Ishikawa (cell line): Measurements from ENCODE around the gene PINK1.

ENCODE experiments used
- CEBPB ChIP-seq: IDR thresholded peaks from 2 replicates; pipeline ENCODE4 v1.6.1; 2012
- CREB1 ChIP-seq: IDR thresholded peaks from 2 replicates; pipeline ENCODE4 v1.6.1; 2012; ENCODE audit warnings: low read depth
- EGR1 ChIP-seq: IDR thresholded peaks from 2 replicates; pipeline ENCODE4 v1.6.1; 2012
- EP300 ChIP-seq: IDR thresholded peaks from 2 replicates; pipeline ENCODE4 v1.6.1; 2012; ENCODE audit warnings: borderline replicate concordance
- FOXM1 ChIP-seq: IDR thresholded peaks from 2 replicates; pipeline ENCODE4 v1.6.1; 2012; ENCODE audit warnings: low read depth, borderline replicate concordance
- MAX ChIP-seq: IDR thresholded peaks from 2 replicates; pipeline ENCODE4 v1.6.1; 2012
- NFIC ChIP-seq: IDR thresholded peaks from 2 replicates; pipeline ENCODE4 v1.6.1; 2012
- RAD21 ChIP-seq: IDR thresholded peaks from 2 replicates; pipeline ENCODE4 v1.6.1; 2012; ENCODE audit warnings: low read depth
- REST ChIP-seq: IDR thresholded peaks from 2 replicates; pipeline ENCODE4 v1.6.1; 2012; ENCODE audit warnings: low read depth, mild to moderate bottlenecking
- TAF1 ChIP-seq: IDR thresholded peaks from 2 replicates; pipeline ENCODE4 v1.6.1; 2012; ENCODE audit warnings: low read depth, mild to moderate bottlenecking
- TCF12 ChIP-seq: IDR thresholded peaks from 2 replicates; pipeline ENCODE4 v1.6.1; 2012; ENCODE audit warnings: low read depth
- TEAD4 ChIP-seq: IDR thresholded peaks from 2 replicates; pipeline ENCODE4 v1.6.1; 2012
- USF1 ChIP-seq: IDR thresholded peaks from 2 replicates; pipeline ENCODE4 v1.6.1; 2012
- YY1 ChIP-seq: IDR thresholded peaks from 2 replicates; pipeline ENCODE4 v1.6.1; 2012; ENCODE audit warnings: low read depth
- ZBTB7A ChIP-seq: IDR thresholded peaks from 2 replicates; pipeline ENCODE4 v1.6.1; 2012; ENCODE audit warnings: low read depth

Gene PINK1

GRCh38 chr1:20698195-20698910 is 65.1 kb downstream of the PINK1 start:
- TF ChIP-seq REST = no peak
- no peak for TF ChIP-seq FOXM1
- no peak for TF ChIP-seq EGR1
- TF ChIP-seq CREB1 = no peak
- no peak for TF ChIP-seq USF1
- no peak for TF ChIP-seq TEAD4
- no peak for TF ChIP-seq MAX
- TF ChIP-seq NFIC = no peak
- no peak for TF ChIP-seq EP300
- no peak for TF ChIP-seq TAF1
- no peak for TF ChIP-seq ZBTB7A

GRCh38 chr1:20699558-20699957 is 66.3 kb downstream of the PINK1 start:
- TF ChIP-seq CEBPB (no peak), TEAD4 (no peak), MAX (no peak), FOXM1 (no peak), TAF1 (no peak), ZBTB7A (no peak), USF1 (no peak), NFIC (no peak), CREB1 (no peak), EGR1 (no peak), TCF12 (no peak), RAD21 (no peak), REST (no peak), YY1 (no peak), EP300 (no peak)

- no peak for TF ChIP-seq TCF12
- TF ChIP-seq NFIC = no peak
- no peak for TF ChIP-seq USF1
Observed at GRCh38 chr1:20700636-20701215, 67.5 kb downstream of the PINK1 start.
